Measurements from ENCODE around the gene CDK15.
"Not testable (repeated sequence)": the region's sequence is repeated elsewhere in the genome, so short reads cannot be mapped to it uniquely, and the experiment has no call there.

Gene CDK15

GRCh38 chr2:201833781-201834180, 27.4 kb downstream of the CDK15 start:
- DNase-seq: peak; percentile 22

- DNase-seq: no peak
These were observed 28.7 kb downstream of the CDK15 start for GRCh38 chr2:201835066-201835465.

- DNase-seq: no peak
These were observed 31.1 kb downstream of the CDK15 start for GRCh38 chr2:201837391-201837790.

GRCh38 chr2:201837824-201838431, 31.6 kb downstream of the CDK15 start:
- DNase-seq: no peak

- peak; percentile 79 for DNase-seq
These were observed 33.4 kb downstream of the CDK15 start for GRCh38 chr2:201839727-201840126.

- DNase-seq: no peak
These were observed 34.4 kb downstream of the CDK15 start for GRCh38 chr2:201840726-201841125.

GRCh38 chr2:201842131-201842860, 36.0 kb downstream of the CDK15 start:
- peak; percentile 46 for DNase-seq

GRCh38 chr2:201844922-201845321, 38.6 kb downstream of the CDK15 start:
- not testable (repeated sequence) for DNase-seq

- peak; percentile 39 for DNase-seq
These were observed 41.1 kb downstream of the CDK15 start for GRCh38 chr2:201847481-201847880.

- no peak for DNase-seq
These were observed 46.1 kb downstream of the CDK15 start for GRCh38 chr2:201852462-201852861.

- no peak for DNase-seq
These were observed 46.6 kb downstream of the CDK15 start for GRCh38 chr2:201852878-201853415.

- DNase-seq: peak; percentile 99
These were observed 48.0 kb downstream of the CDK15 start for GRCh38 chr2:201854221-201854801.

- DNase-seq: peak; percentile 84
These were observed 48.5 kb downstream of the CDK15 start for GRCh38 chr2:201854841-201855240.

- DNase-seq: peak; percentile 45
These were observed 49.0 kb downstream of the CDK15 start for GRCh38 chr2:201855356-201855755.

GRCh38 chr2:201857326-201857725, 51.0 kb downstream of the CDK15 start:
- no peak for DNase-seq

- peak; percentile 95 for DNase-seq
These were observed 52.2 kb downstream of the CDK15 start for GRCh38 chr2:201858281-201859184.

- peak; percentile 82 for DNase-seq
These were observed 53.6 kb downstream of the CDK15 start for GRCh38 chr2:201859949-201860348.

GRCh38 chr2:201860636-201861066, 54.3 kb downstream of the CDK15 start:
- DNase-seq: peak; percentile 88

GRCh38 chr2:201862843-201863242, 56.5 kb downstream of the CDK15 start:
- DNase-seq: no peak

GRCh38 chr2:201866643-201867473, 60.5 kb downstream of the CDK15 start:
- DNase-seq: no peak

GRCh38 chr2:201871471-201871870, 65.1 kb downstream of the CDK15 start:
- DNase-seq: no peak

GRCh38 chr2:201872591-201872990, 66.3 kb downstream of the CDK15 start:
- DNase-seq: no peak

Data from fibroblast of skin of right quadriceps (primary cell).